NCI-H2171 treated with DMSO at 0.1 percent for 48 hours (cell line): ENCODE results near the gene KRCC1.

Experiments
- DNase-seq: peaks from one replicate; lab custom pipeline; 2025; lab: John Stamatoyannopoulos, UW

KRCC1 gene

GRCh38 chr2:88055371-88056128 lies at the start of gene KRCC1:
KRCC1 (minus strand) TSS chr2:88055783; CDS start chr2:88028563, 27,220 bp downstream.
- DNase-seq, result peak; percentile 89

DNA sequence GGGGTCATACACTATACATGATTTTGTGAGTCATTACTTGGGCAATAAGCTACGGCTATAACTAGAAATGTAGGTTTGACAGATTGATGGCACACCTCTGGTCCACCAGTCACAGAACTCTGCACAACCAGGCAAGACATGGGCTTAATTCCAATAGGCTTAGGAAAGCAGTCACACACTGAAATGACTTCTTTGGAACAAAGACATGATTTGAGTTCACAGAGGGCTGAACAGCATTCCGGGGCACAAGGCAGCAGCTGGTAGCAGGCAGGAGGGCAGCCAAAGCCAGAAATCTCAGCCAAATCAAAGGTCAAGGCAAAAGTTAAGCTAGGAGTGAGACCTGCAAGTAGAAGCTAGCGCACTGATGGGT lies 44.9 kb upstream of the KRCC1 start:
- DNase-seq, result no peak

DNA sequence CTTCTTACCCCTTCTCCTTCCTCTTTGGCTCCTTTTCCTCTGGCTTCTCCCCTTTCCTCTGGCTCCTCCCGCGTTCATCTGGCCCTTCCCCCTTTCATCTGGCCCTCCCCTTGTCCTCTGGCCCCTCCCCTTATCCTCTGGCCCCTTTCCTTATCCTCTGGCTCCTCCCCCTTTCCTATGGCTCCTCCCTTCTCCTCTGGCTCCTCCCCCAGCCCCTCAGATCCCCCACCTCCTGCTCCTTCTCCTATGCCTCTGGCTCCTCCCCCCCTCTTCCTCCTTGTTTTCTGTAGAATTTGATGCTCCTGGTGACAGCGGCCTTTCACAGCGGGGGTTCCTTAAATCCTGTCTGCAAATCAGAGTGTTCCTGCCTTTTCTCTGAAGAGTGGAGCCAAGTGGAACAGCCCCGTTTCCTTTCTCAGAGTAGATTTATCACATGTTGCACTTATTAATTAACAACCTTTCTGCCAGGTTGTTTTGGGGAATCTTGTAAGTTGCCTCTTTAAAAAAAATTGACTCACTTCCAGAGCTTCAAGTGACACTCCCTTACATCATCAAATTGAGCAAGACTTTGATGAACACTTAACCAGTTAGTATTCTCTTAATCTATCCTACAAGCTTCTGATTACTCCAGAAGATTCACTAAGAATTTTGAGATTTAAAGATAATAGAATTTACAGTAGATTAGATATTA lies 44.4 kb upstream of the KRCC1 start:
- peak; percentile 39 for DNase-seq

- DNase-seq, result no peak
Measured at GRCh38 chr2:88098558-88098900, 42.9 kb upstream of the KRCC1 start.

GRCh38 chr2:88097891-88098557 lies 42.4 kb upstream of the KRCC1 start:
- no peak for DNase-seq

GRCh38 chr2:88097192-88097591 lies 41.6 kb upstream of the KRCC1 start:
- DNase-seq, result no peak

- no peak for DNase-seq
Measured at GRCh38 chr2:88096708-88097107, 41.1 kb upstream of the KRCC1 start.

DNA sequence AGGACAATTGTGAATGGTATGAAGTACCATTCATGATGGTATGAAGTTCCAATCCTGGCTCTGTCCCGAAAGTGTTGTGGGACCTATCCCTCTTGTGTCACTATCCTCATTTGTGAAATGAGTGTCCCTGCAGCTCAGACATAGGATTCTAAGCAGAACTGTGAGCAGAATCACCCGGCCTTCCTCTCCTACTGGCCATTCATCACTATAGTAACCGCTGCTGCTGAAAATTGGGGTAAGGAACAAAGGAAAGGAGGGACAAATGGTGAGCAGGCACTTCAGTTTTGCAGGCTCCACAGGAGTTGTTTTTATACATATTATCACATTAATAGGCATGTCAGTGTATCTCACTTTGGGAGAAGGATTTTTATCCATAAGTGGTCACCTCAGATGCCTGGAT lies 39.4 kb upstream of the KRCC1 start:
- DNase-seq, result no peak

DNA sequence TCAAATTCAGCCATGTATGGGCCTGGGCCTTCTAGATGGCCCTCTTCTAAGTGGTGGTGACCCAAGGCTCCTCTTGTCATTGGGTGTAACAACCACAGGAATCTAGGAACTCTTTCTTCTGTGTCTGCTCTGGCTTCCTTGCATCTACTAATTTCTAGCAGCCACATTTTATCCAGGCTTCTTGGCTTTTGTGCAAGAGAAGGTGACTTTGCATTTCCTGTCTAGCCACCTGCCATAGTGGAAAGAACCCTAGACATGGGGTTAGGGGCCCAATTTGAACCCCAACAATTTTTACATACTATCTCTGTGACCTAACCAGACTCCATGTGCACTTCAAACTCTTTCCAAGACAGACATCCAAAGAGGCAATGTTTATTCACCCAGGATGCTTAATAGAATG lies 37.2 kb upstream of the KRCC1 start:
- DNase-seq, result no peak

- no peak for DNase-seq
Measured at GRCh38 chr2:88091943-88092342, 36.4 kb upstream of the KRCC1 start.

GRCh38 chr2:88090446-88091283 lies 35.1 kb upstream of the KRCC1 start:
- no peak for DNase-seq

- DNase-seq, result no peak
Measured at GRCh38 chr2:88088999-88089398, 33.4 kb upstream of the KRCC1 start.

DNA sequence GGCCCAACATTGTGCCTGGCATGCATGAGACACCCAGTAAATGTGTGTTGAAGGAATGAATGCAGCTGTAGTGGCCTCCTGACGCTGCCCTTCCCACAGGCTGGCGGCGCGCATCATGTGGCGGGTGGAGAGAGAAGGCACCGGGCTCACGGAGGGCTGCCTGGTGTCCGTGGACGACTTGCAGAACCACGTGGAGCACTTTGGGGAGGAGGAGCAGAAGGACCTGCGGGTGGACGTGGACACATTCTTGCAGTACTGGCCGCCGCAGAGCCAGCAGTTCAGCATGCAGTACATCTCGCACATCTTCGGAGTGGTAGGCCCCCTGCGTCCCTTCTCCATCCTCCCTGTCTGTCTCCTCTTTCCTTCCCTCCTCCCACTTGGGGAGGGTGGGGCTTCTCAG lies 32.2 kb upstream of the KRCC1 start:
- no peak for DNase-seq

DNA sequence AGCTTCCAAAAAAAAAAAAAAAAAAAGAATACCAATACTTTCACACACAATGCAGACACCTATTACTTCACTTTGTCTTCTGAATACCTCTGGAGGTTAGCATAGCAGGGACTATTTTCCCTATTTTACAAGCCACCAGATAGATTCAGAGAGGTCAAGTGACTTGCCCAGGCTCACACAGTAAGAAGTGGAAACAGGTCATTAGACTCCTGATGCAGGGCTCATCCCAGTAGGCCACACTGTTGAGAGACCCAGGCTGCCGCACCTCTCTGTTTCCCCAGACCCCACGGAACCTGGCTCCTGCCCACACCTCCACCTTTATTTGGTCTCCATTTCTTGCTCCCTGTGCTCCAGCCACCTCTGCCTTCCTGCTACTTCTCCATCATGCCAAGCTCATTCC lies 31.5 kb upstream of the KRCC1 start:
- no peak for DNase-seq

GRCh38 chr2:88086401-88086800 lies 30.8 kb upstream of the KRCC1 start:
- no peak for DNase-seq

DNA sequence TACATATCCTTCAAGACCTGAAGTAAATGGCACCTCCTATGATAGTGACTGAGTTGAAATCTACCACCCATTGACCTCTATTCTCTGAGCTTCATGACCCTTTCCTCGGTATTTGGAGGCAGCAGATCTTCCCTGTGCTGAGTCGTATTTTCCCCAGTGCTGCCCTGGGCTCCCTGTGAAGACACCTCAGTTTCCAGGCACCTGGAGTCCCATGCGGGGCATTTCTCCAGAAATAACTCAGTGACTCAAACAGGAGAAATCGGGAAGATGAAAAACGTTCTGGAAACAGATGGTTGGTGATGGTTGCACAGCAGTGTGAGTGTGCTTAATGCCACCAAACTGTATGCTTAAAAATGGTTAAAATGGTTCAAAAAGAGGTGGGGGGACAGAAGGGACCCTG lies 30.0 kb upstream of the KRCC1 start:
- DNase-seq, result no peak

GRCh38 chr2:88085099-88085498 lies 29.5 kb upstream of the KRCC1 start:
- DNase-seq, result no peak

GRCh38 chr2:88082781-88083180 lies 27.2 kb upstream of the KRCC1 start:
- DNase-seq, result no peak

- no peak for DNase-seq
Measured at GRCh38 chr2:88081924-88082608, 26.5 kb upstream of the KRCC1 start.

DNA sequence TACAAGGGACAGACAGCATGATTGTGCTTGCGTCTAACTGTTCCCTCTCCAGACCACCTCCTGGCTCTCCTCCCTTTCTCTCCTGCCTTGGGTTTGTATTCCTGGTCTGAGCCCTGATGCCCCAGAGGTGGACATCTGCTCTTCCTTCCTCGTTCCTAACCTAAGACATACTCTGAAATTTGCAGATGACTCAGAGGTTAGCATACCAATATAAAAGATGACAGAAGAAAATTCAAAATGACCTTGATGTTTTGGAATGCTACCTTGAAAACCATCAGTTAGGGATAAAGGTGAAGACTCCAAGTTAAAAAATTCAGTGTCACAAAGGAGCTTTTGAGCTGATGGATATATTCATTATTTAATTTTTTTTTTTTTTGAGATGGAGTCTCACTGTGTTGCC lies 25.0 kb upstream of the KRCC1 start:
- DNase-seq, result no peak

DNA sequence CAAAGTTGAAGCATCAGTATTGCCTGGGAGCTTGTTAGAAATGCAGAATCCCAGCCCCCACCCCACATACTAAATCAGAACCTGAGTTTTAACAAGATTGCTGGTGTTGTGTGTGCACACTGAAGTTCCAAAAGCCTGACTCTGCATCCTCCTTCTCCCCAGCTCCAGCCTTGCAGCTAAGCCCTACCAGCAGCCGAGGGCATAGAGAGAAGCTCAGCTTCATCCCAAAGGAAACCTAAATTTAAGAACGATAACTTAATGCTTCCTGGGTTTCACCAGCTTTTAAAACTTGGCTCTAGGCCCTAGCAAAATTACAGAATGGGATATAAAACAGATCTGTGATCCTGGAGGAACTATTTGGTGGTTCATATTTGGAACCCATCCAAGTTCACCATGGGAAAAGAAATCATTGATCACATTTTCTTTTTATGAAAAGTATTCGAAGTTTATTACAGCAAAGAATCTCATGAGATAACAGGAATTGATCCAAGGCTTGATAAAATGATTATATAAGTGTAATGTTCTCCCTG lies 23.1 kb upstream of the KRCC1 start:
- no peak for DNase-seq

GRCh38 chr2:88077080-88077479 lies 21.5 kb upstream of the KRCC1 start:
- DNase-seq, result no peak
